ENCODE results near the gene POGZ.
A peak's percentile ranks its signal among the peaks of the same experiment; 100 is the strongest.
"Not testable (repeated sequence)": the region's sequence is repeated elsewhere in the genome, so short reads cannot be mapped to it uniquely, and the experiment has no call there.

POGZ gene

DNA sequence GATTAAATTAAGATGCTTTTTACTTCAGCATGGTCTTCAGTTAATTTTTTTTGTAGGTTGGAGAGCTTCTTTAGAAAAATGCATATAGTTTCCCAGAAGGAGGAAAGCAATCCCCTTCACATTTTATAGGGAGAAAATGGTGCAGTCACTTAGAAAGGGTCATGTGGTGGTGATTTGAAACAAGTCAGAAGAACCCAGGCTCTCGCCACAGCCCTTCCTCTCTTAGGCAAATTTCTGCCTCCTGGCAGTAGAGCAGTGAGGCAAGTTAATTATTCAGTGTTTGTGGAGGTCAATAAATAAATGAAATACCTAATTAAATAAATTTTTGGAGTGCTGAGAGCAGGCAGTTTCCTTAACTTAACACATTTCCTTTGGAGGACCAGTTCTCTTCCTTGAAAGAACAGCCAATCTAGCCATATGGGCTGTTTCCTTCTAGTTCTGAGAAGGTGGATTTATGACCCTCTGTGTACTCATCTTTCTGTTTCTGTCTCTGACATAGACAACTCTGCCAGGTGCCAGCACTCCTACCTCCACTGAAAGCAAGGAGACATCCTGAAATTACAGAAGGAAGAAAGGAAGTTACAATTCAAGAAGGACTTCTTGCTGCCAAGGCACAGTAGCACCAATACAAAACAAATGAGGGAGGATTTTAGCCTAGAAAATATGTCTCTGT is 19.0 kb upstream of the POGZ start:
- no peak for DNase-seq (ENCODE audit: low spot score)

DNA sequence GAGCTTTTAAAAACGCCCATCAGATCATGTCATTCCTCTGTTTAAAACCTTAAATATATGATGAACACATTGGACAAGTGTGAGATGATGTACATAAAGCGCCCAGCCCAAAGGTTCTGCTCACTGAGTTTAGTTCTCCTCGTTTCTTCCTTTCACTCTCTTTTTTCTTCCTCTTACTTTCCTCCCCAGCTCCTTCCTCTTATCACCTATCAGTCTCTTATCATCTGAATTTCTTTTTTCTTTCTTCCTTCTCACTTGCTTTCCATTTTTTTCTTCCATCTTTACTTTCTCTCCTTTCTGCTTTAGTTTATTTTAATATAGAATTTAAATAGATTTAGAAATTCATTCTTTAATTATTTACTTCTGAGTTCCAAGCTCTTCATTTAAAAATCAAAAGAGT is 17.8 kb upstream of the POGZ start:
- DNase-seq (ENCODE audit: low spot score), result no peak

- DNase-seq (ENCODE audit: low spot score), result no peak
These were observed 16.8 kb upstream of the POGZ start for GRCh38 chr1:151476083-151476482.

DNA sequence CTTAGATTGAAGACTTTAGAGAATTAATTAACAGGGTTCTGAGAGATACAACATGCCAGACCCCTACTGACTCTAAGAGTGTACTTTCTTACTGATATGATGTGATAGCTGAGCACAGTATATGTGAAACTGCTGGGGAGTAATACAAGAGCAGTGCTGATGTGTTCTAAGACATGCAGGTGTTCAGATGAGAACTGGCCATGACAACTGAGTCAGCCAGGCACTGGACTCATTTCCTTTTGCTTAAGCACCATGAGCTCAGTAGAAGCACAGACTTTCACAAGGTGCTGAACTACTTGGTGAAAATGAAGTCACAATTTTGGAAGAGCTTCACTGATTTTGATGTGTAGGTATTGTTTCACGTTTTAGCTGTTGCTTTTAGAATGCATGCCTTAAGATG is 15.9 kb upstream of the POGZ start:
- DNase-seq (ENCODE audit: low spot score), result no peak

GRCh38 chr1:151474745-151475144 is 15.5 kb upstream of the POGZ start:
- no peak for DNase-seq (ENCODE audit: low spot score)

DNA sequence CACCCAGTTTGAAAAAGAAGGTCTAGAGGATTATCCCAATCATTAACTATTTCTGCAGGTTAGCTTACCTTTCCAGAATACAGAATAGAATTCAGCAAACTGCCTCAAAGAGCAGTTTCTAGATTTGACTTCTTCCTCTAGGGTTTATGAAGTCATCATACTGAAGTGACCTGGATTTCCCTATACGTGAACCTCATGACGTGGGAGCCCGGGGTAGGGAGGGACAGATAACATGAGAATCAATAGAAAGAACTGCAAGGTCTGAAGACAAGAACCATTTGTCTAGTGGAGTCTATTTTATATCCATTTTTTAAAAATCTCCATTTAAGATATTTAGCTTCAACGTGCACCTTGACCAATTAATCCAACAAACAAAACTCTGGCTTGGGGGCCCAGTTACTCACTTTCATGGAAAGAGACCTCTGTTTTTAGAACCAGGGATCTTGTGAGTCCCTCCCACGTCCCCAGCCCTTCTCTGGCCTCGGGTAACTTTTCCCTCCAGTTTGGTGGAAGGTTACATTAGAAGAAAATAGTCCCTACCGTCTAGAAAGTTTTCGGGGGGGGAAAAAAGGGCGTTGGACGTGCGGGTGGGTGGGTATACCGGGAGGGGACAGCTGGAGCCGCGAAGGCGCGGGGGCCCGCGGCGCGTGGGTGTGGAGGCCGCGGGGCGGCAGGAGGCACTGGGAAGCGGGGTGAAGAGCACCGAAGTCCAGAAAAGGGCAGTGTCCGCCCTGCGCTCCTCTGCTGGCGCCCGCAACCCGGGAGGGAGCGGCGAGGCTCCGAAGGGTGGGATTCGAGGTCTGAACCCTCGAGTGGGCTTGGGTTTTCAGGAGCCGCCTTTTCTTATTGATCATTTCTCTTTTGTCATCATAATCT is 13.8 kb upstream of the POGZ start:
- DNase-seq (ENCODE audit: low spot score), result peak; percentile 47

GRCh38 chr1:151465026-151465425 is 5.7 kb upstream of the POGZ start:
- DNase-seq (ENCODE audit: low spot score), result no peak

- DNase-seq (ENCODE audit: low spot score), result no peak
These were observed 2.4 kb upstream of the POGZ start for GRCh38 chr1:151461694-151462093.

GRCh38 chr1:151458802-151459330 is 428 bp downstream of the POGZ start:
- DNase-seq (ENCODE audit: low spot score), result peak; percentile 29

- peak; percentile 69 for DNase-seq (ENCODE audit: low spot score)
These were observed 1.1 kb downstream of the POGZ start for GRCh38 chr1:151457911-151458801.

- DNase-seq (ENCODE audit: low spot score), result no peak
These were observed 3.3 kb downstream of the POGZ start for GRCh38 chr1:151455966-151456365.

GRCh38 chr1:151455231-151455630 is 4.1 kb downstream of the POGZ start:
- no peak for DNase-seq (ENCODE audit: low spot score)

DNA sequence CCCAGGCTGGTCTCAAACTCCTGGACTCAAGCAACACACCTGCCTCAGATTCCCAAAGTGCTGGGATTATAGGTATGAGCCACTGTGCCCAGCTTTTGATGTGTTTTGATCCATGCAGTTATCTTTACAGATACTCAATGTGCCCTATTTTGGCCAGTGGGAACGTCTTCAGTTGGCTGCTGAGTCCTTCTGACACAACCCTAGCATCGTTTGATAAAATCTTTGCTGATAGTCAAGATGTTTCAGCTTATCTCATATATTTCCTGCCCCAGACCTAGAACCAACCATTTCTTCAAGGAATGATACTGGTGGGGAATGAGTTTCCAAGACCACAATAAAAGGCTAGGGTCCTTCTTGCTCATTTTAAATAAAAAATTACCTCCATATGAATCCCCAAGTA is 11.6 kb downstream of the POGZ start:
- DNase-seq (ENCODE audit: low spot score), result no peak

GRCh38 chr1:151444783-151445177 is 14.5 kb downstream of the POGZ start:
- no peak for DNase-seq (ENCODE audit: low spot score)

- peak; percentile 79 for DNase-seq (ENCODE audit: low spot score)
These were observed 15.2 kb downstream of the POGZ start for GRCh38 chr1:151443846-151444782.

GRCh38 chr1:151437396-151437795 is 21.9 kb downstream of the POGZ start:
- DNase-seq (ENCODE audit: low spot score), result not testable (repeated sequence)

DNA sequence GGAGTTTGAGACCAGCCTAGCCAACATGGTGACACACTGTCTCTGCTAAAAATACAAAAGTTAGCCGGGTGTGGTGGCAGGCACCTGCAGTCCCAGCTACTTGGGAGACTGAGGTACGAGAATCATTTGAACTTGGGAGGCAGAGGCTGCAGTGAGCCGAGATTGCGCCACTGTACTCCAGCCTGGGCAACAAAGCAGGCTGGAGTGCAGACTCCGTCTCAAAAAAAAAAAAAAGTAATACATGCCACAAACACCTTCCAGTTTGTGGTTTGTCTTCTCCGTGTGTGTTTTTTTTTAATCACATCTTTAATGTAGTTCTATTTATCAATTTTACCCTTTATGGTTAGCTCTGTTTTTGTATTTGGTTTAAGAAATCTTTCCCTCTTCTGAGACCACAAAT is 22.3 kb downstream of the POGZ start:
- no peak for DNase-seq (ENCODE audit: low spot score)

DNA sequence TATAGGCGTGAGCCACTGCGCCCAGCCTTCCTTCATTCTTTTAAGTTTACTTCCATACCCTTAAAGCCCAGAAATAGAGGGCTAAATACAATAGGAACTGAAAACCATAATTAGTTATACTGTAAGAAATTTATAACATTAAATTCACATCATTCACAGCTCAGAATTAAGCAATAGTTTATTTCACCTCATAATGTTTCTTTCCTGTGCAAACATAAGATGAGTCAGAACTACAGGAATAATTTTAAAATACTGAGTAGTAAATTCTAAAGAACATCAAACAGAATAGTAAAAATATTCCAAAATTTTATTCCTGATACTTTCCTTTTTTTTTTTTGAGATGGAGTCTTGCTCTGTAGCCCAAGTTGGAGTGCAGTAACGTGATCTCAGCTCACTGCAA is 24.1 kb downstream of the POGZ start:
- no peak for DNase-seq (ENCODE audit: low spot score)

- DNase-seq (ENCODE audit: low spot score), result not testable (repeated sequence)
These were observed 25.5 kb downstream of the POGZ start for GRCh38 chr1:151433827-151434226.

- DNase-seq (ENCODE audit: low spot score), result no peak
These were observed 31.2 kb downstream of the POGZ start for GRCh38 chr1:151428068-151428467.

GRCh38 chr1:151425103-151425502 is 34.2 kb downstream of the POGZ start:
- no peak for DNase-seq (ENCODE audit: low spot score)
